Measurements from ENCODE around the gene CDKN1A. TPM values are rescaled to one million over a fixed set of nuclear protein-coding genes. Genes with fewer than 3 reads are reported as not detected.
"Not testable (repeated sequence)": the region's sequence is repeated elsewhere in the genome, so short reads cannot be mapped to it uniquely, and the experiment has no call there.

The CDKN1A gene
- total RNA-seq, 1 donor from 2014 or later = 48.4 TPM

DNA sequence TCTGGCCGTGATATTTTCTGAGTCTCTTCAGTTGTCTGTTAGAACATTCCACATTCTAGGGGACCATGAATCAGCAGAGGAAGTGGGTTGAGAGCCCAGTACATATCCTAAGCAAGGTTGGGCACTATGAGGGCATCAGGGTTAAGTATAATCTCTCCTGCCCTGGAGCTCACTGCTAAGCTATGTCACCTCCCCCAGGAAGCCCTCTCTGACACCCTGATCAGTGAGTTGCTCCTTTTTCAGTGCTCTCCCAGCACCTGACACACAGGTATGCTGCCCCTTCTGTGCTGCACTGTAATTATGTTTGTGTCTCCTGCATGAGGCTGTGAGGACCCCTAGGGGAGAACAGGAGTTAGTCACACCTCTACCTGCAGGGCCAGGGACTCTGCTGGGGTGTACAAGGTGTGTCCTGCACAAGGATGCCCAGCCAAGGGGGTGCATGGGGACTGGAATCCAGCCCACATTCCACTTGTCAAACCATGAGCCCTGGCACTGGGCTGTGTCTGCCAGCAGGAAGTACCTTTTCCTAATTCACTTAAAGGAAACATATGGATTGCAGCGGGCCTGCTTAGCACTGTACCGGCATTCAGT, 23.0 kb downstream of the CDKN1A start:
- TF ChIP-seq, protein P1, sequence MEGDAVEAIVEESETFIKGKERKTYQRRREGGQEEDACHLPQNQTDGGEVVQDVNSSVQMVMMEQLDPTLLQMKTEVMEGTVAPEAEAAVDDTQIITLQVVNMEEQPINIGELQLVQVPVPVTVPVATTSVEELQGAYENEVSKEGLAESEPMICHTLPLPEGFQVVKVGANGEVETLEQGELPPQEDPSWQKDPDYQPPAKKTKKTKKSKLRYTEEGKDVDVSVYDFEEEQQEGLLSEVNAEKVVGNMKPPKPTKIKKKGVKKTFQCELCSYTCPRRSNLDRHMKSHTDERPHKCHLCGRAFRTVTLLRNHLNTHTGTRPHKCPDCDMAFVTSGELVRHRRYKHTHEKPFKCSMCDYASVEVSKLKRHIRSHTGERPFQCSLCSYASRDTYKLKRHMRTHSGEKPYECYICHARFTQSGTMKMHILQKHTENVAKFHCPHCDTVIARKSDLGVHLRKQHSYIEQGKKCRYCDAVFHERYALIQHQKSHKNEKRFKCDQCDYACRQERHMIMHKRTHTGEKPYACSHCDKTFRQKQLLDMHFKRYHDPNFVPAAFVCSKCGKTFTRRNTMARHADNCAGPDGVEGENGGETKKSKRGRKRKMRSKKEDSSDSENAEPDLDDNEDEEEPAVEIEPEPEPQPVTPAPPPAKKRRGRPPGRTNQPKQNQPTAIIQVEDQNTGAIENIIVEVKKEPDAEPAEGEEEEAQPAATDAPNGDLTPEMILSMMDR (IDR thresholded peaks at IDR 0.05; ENCODE audit: unreplicated experiment) = no peak
- Mint-ChIP-seq H3K27ac (ENCODE audit: unreplicated experiment) (no peak overlapping the region), H3K4me1 (ENCODE audit: unreplicated experiment) (peaks cover 2% of the 10 kb centered on the region), H3K36me3 (ENCODE audit: low read depth, unreplicated experiment) (no peaks in the 10 kb centered on the region), H3K27me3 (ENCODE audit: unreplicated experiment) (peaks cover 12% of the 10 kb centered on the region), H3K9me3 (ENCODE audit: unreplicated experiment) (no peaks in the 10 kb centered on the region), H3K4me3 (ENCODE audit: unreplicated experiment) (no peak overlapping the region)
- DNase-seq (ENCODE audit: low spot score) = no peak

GRCh38 chr6:36702656-36703055, 24.1 kb downstream of the CDKN1A start:
- Mint-ChIP-seq H3K9me3 (ENCODE audit: unreplicated experiment) (no peaks in the 10 kb centered on the region), H3K4me3 (ENCODE audit: unreplicated experiment) (no peak overlapping the region), H3K27me3 (ENCODE audit: unreplicated experiment) (peaks cover 12% of the 10 kb centered on the region), H3K4me1 (ENCODE audit: unreplicated experiment) (peaks cover 2% of the 10 kb centered on the region), H3K36me3 (ENCODE audit: low read depth, unreplicated experiment) (no peaks in the 10 kb centered on the region), H3K27ac (ENCODE audit: unreplicated experiment) (no peak overlapping the region)
- TF ChIP-seq, protein P1 (IDR thresholded peaks at IDR 0.05; ENCODE audit: unreplicated experiment) = no peak
- DNase-seq (ENCODE audit: low spot score) = no peak

DNA sequence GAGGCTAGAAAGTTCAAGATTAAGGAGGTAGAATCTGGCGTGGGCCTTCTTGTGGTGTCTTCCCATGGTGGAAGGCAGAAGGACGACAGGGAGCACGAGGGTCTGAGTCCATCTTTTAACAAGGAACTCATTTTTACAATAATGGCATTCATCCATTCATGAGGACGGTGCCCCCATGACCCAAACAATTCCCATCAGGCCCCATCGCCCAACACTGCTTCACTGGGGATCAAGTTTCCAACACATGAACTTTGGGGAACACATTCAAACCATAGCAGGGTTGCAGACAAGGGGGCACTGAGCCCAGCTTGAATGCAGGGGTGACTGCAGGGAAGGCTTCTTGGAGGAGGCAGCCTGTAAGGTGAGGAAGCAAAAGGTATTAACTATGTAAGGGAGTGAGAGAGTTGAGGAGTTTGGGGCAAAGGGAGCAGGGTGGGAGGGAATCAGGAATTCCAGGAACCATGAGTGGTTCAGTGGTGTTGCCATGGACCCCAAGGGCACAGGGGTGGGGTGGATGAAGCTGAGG, 24.6 kb downstream of the CDKN1A start:
- DNase-seq (ENCODE audit: low spot score) = no peak
- Mint-ChIP-seq H3K4me3 (ENCODE audit: unreplicated experiment) (no peak overlapping the region), H3K36me3 (ENCODE audit: low read depth, unreplicated experiment) (no peaks in the 10 kb centered on the region), H3K27me3 (ENCODE audit: unreplicated experiment) (peaks cover 12% of the 10 kb centered on the region), H3K9me3 (ENCODE audit: unreplicated experiment) (no peaks in the 10 kb centered on the region), H3K4me1 (ENCODE audit: unreplicated experiment) (peaks cover 2% of the 10 kb centered on the region), H3K27ac (ENCODE audit: unreplicated experiment) (no peak overlapping the region)
- TF ChIP-seq, protein P1 (IDR thresholded peaks at IDR 0.05; ENCODE audit: unreplicated experiment) = no peak

DNA sequence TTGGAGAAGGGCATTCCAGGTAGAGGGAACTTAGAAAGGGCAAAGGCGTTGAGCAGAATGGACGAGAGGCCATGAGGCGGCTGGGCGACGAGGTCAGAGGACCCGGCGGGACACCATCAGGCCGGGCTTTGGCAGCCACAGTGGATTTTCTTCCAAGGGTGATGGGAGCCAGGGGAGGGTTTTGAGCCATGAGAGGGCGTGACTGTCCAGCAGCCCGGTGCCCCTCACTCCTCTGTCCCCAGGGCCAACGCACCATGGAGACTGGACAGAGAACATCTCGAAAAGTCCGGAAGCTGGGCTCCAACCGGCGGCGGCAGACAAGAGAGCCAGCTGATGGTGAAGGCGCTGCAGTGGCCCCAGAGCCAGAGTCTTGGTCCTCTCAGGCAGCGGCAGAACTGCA, 25.5 kb downstream of the CDKN1A start:
- no peak overlapping the region for H3K27ac Mint-ChIP-seq (ENCODE audit: unreplicated experiment)
- no peak for DNase-seq (ENCODE audit: low spot score)
- H3K4me3 Mint-ChIP-seq (ENCODE audit: unreplicated experiment) = no peak overlapping the region
- no peaks in the 10 kb centered on the region for H3K36me3 Mint-ChIP-seq (ENCODE audit: low read depth, unreplicated experiment)
- TF ChIP-seq, protein P1 (IDR thresholded peaks at IDR 0.05; ENCODE audit: unreplicated experiment) = no peak
- peaks cover 7% of the 10 kb centered on the region for H3K27me3 Mint-ChIP-seq (ENCODE audit: unreplicated experiment)
- H3K9me3 Mint-ChIP-seq (ENCODE audit: unreplicated experiment) = no peaks in the 10 kb centered on the region
- H3K4me1 Mint-ChIP-seq (ENCODE audit: unreplicated experiment) = peaks cover 2% of the 10 kb centered on the region

DNA sequence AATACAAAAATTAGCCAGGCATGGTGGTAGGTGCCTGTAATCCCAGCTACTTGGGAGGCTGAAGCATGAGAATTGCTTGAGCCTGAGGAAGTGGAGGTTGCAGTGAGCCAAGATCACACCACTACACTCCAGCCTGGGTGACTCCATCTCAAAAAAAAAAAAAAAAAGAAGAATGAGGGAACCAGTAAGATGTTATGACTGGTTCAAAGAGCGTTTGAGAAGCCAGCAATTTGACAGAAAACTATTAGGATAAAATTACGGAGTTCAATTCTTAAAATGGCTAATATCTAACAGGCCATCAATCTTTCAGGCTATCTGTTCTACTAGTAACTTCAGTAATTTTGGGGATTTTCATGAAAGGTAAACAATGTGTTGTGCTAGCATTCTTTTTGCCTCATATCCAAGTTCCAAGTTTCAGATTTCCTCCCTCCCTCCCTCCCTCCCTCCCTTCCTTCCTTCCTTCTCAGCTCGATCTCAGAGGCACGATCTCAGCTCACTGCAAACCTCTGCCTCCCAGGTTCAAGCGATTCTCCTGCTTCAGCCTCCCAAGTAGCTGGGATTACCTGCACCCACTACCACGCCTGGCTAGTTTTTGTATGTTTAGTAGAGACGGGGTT, 26.6 kb downstream of the CDKN1A start:
- not testable (repeated sequence) for H3K36me3 Mint-ChIP-seq (ENCODE audit: low read depth, unreplicated experiment); DNase-seq (ENCODE audit: low spot score); H3K9me3 Mint-ChIP-seq (ENCODE audit: unreplicated experiment); H3K27ac Mint-ChIP-seq (ENCODE audit: unreplicated experiment); H3K4me1 Mint-ChIP-seq (ENCODE audit: unreplicated experiment); H3K4me3 Mint-ChIP-seq (ENCODE audit: unreplicated experiment); H3K27me3 Mint-ChIP-seq (ENCODE audit: unreplicated experiment)

All from endothelial cell (in vitro differentiated cells).